ENCODE data around the gene NYAP1. TPM values are rescaled to one million over a fixed set of nuclear protein-coding genes. Genes with fewer than 3 reads are reported as not detected.
A peak's percentile ranks its signal among the peaks of the same experiment; 100 is the strongest.
"Not testable (repeated sequence)": the region's sequence is repeated elsewhere in the genome, so short reads cannot be mapped to it uniquely, and the experiment has no call there.

The NYAP1 gene
- total RNA-seq, 1 donor = under 0.01 TPM

GRCh38 chr7:100528108-100528866 lies 44.6 kb downstream of the NYAP1 start:
- not testable (repeated sequence) for H3K4me1 ChIP-seq (ENCODE audit: insufficient read depth, low read length); H3K36me3 ChIP-seq (ENCODE audit: insufficient read depth, low read length); DNase-seq (ENCODE audit: insufficient read length, low spot score, missing footprints); H2AFZ ChIP-seq (ENCODE audit: low read length); H4K20me1 ChIP-seq (ENCODE audit: insufficient read depth, low read length); H3K9me3 ChIP-seq (ENCODE audit: low read depth, low read length); H3K4me2 ChIP-seq (ENCODE audit: insufficient read depth, low read length); H3K4me3 ChIP-seq (ENCODE audit: insufficient read depth, low read length); H3K27me3 ChIP-seq (ENCODE audit: insufficient read depth, low read length); H3K27ac ChIP-seq (ENCODE audit: low read depth, low read length); H3K79me2 ChIP-seq (ENCODE audit: insufficient read depth, low read length)

GRCh38 chr7:100532165-100533022 lies 48.7 kb downstream of the NYAP1 start:
- H3K27me3 ChIP-seq (ENCODE audit: insufficient read depth, low read length) = peaks cover 6% of the 10 kb centered on the region
- no peaks in the 10 kb centered on the region for H4K20me1 ChIP-seq (ENCODE audit: insufficient read depth, low read length)
- H3K4me3 ChIP-seq (ENCODE audit: insufficient read depth, low read length) = no peak overlapping the region
- H2AFZ ChIP-seq (ENCODE audit: low read length) = no peak overlapping the region
- H3K79me2 ChIP-seq (ENCODE audit: insufficient read depth, low read length) = no peaks in the 10 kb centered on the region
- H3K4me2 ChIP-seq (ENCODE audit: insufficient read depth, low read length) = no peak overlapping the region
- no peak for TF ChIP-seq CTCF (IDR thresholded peaks at IDR 0.05; ENCODE audit: extremely low read depth, low read depth, low read length)
- no peak overlapping the region for H3K27ac ChIP-seq (ENCODE audit: low read depth, low read length)
- no peaks in the 10 kb centered on the region for H3K4me1 ChIP-seq (ENCODE audit: insufficient read depth, low read length)
- DNase-seq (ENCODE audit: insufficient read length, low spot score, missing footprints) = no peak
- H3K36me3 ChIP-seq (ENCODE audit: insufficient read depth, low read length) = no peaks in the 10 kb centered on the region
- H3K9me3 ChIP-seq (ENCODE audit: low read depth, low read length) = no peaks in the 10 kb centered on the region

GRCh38 chr7:100535982-100536381 lies 52.3 kb downstream of the NYAP1 start:
- DNase-seq (ENCODE audit: insufficient read length, low spot score, missing footprints); H3K27me3 ChIP-seq (ENCODE audit: insufficient read depth, low read length); H3K36me3 ChIP-seq (ENCODE audit: insufficient read depth, low read length); H2AFZ ChIP-seq (ENCODE audit: low read length); H4K20me1 ChIP-seq (ENCODE audit: insufficient read depth, low read length); H3K4me3 ChIP-seq (ENCODE audit: insufficient read depth, low read length); H3K9me3 ChIP-seq (ENCODE audit: low read depth, low read length); H3K4me2 ChIP-seq (ENCODE audit: insufficient read depth, low read length); H3K27ac ChIP-seq (ENCODE audit: low read depth, low read length): not testable (repeated sequence)
- peaks cover 11% of the 10 kb centered on the region for H3K79me2 ChIP-seq (ENCODE audit: insufficient read depth, low read length)
- peaks cover 14% of the 10 kb centered on the region for H3K4me1 ChIP-seq (ENCODE audit: insufficient read depth, low read length)

- not testable (repeated sequence) for H3K36me3 ChIP-seq (ENCODE audit: insufficient read depth, low read length); H3K9me3 ChIP-seq (ENCODE audit: low read depth, low read length); H3K4me2 ChIP-seq (ENCODE audit: insufficient read depth, low read length); H3K27ac ChIP-seq (ENCODE audit: low read depth, low read length); H4K20me1 ChIP-seq (ENCODE audit: insufficient read depth, low read length); DNase-seq (ENCODE audit: insufficient read length, low spot score, missing footprints); H2AFZ ChIP-seq (ENCODE audit: low read length); H3K4me3 ChIP-seq (ENCODE audit: insufficient read depth, low read length); H3K27me3 ChIP-seq (ENCODE audit: insufficient read depth, low read length)
- peaks cover 16% of the 10 kb centered on the region for H3K79me2 ChIP-seq (ENCODE audit: insufficient read depth, low read length)
- H3K4me1 ChIP-seq (ENCODE audit: insufficient read depth, low read length) = peaks cover 14% of the 10 kb centered on the region
Observed at GRCh38 chr7:100536695-100537094, 53.0 kb downstream of the NYAP1 start.

- peak overlapping the region; percentile 11 for H3K27ac ChIP-seq (ENCODE audit: low read depth, low read length)
- peaks cover 15% of the 10 kb centered on the region for H3K4me1 ChIP-seq (ENCODE audit: insufficient read depth, low read length)
- no peaks in the 10 kb centered on the region for H4K20me1 ChIP-seq (ENCODE audit: insufficient read depth, low read length)
- no peak for TF ChIP-seq CTCF (IDR thresholded peaks at IDR 0.05; ENCODE audit: extremely low read depth, low read depth, low read length)
- peak overlapping the region; percentile 68 for H3K4me3 ChIP-seq (ENCODE audit: insufficient read depth, low read length)
- no peaks in the 10 kb centered on the region for H3K27me3 ChIP-seq (ENCODE audit: insufficient read depth, low read length)
- no peaks in the 10 kb centered on the region for H3K9me3 ChIP-seq (ENCODE audit: low read depth, low read length)
- no peak for DNase-seq (ENCODE audit: insufficient read length, low spot score, missing footprints)
- peak overlapping the region; percentile 98 for H2AFZ ChIP-seq (ENCODE audit: low read length)
- no peaks in the 10 kb centered on the region for H3K36me3 ChIP-seq (ENCODE audit: insufficient read depth, low read length)
- peaks cover 26% of the 10 kb centered on the region for H3K79me2 ChIP-seq (ENCODE audit: insufficient read depth, low read length)
- peak overlapping the region; percentile 99 for H3K4me2 ChIP-seq (ENCODE audit: insufficient read depth, low read length)
Observed at GRCh38 chr7:100538348-100538653, 54.6 kb downstream of the NYAP1 start.
